Activated CD4-positive, alpha-beta T cell treated with anti-CD3 and anti-CD28 coated beads, Interleukin-2, amount 50 U/mL, for 4 hours (primary cell): ENCODE data around the gene UBE4B.
A peak's percentile ranks its signal among the peaks of the same experiment; 100 is the strongest.
"Not testable (repeated sequence)": the region's sequence is repeated elsewhere in the genome, so short reads cannot be mapped to it uniquely, and the experiment has no call there.

ENCODE experiments used
- DNase-seq, 2 experiments: peaks; one replicate each; pipeline ENCODE4 v3.0.0-alpha.2; 2020

The UBE4B gene

GRCh38 chr1:10032590-10033358, at the start of gene UBE4B:
UBE4B (plus strand) TSS chr1:10032958; CDS start chr1:10033671, 713 bp downstream.
- peak; percentile 97 for DNase-seq

- DNase-seq: no peak
Measured at GRCh38 chr1:9984253-9984652, 48.5 kb upstream of the UBE4B start.

- no peak for DNase-seq
Measured at GRCh38 chr1:9985001-9985400, 47.8 kb upstream of the UBE4B start.

- no peak for DNase-seq
Measured at GRCh38 chr1:9989773-9990172, 43.0 kb upstream of the UBE4B start.

GRCh38 chr1:9990944-9991343, 41.8 kb upstream of the UBE4B start:
- DNase-seq: no peak

GRCh38 chr1:9992910-9993309, 39.8 kb upstream of the UBE4B start:
- DNase-seq: no peak

GRCh38 chr1:9993561-9994075, 39.1 kb upstream of the UBE4B start:
- DNase-seq: no peak

GRCh38 chr1:9996624-9997582, 35.9 kb upstream of the UBE4B start, which contains the start of gene RBP7:
RBP7 (plus strand) TSS chr1:9997228; CDS start chr1:9997259, 31 bp downstream.
- no peak for DNase-seq

- no peak for DNase-seq
Measured at GRCh38 chr1:10001016-10001665, 31.6 kb upstream of the UBE4B start.

GRCh38 chr1:10005248-10005647, 27.5 kb upstream of the UBE4B start:
- DNase-seq: not testable (repeated sequence)

- DNase-seq: no peak
Measured at GRCh38 chr1:10007169-10007568, 25.6 kb upstream of the UBE4B start.

GRCh38 chr1:10014016-10014415, 18.7 kb upstream of the UBE4B start:
- DNase-seq: no peak

GRCh38 chr1:10019561-10019960, 13.2 kb upstream of the UBE4B start:
- no peak for DNase-seq

GRCh38 chr1:10020086-10020485, 12.7 kb upstream of the UBE4B start:
- DNase-seq: no peak

GRCh38 chr1:10020678-10021077, 12.1 kb upstream of the UBE4B start:
- not testable (repeated sequence) for DNase-seq

- DNase-seq: not testable (repeated sequence)
Measured at GRCh38 chr1:10021992-10022391, 10.8 kb upstream of the UBE4B start.

GRCh38 chr1:10022656-10023055, 10.1 kb upstream of the UBE4B start:
- DNase-seq: no peak

- no peak for DNase-seq
Measured at GRCh38 chr1:10025354-10025753, 7.4 kb upstream of the UBE4B start.

- no peak for DNase-seq
Measured at GRCh38 chr1:10027027-10027426, 5.7 kb upstream of the UBE4B start.

GRCh38 chr1:10028956-10029500, 3.7 kb upstream of the UBE4B start:
- DNase-seq: not testable (repeated sequence)

- DNase-seq: no peak
Measured at GRCh38 chr1:10031461-10031860, 1.3 kb upstream of the UBE4B start.

- DNase-seq: no peak
Measured at GRCh38 chr1:10033359-10033845, 644 bp downstream of the UBE4B start.
